GM12878 (cell line): ENCODE results near the gene PAK3. TPM values are rescaled to one million over a fixed set of nuclear protein-coding genes. Genes with fewer than 3 reads are reported as not detected.

Source experiments
- BCL11A ChIP-seq: IDR thresholded peaks from 2 replicates; pipeline ENCODE4 v1.6.1; 2011; ENCODE audit warnings: low read depth, low read length
- PAX8 ChIP-seq: fragments of 450-650 bp; IDR thresholded peaks from 2 replicates; pipeline ENCODE4 v1.6.1; 2017; ENCODE audit warnings: mild to moderate bottlenecking, moderate library complexity
- RAD21 ChIP-seq: IDR thresholded peaks from 2 replicates; pipeline ENCODE4 v1.6.1; 2011; ENCODE audit warnings: mild to moderate bottlenecking, low read depth, low read length, moderate library complexity; ENCODE audit not compliant: insufficient read depth
- SIN3A ChIP-seq: IDR thresholded peaks from 2 replicates; pipeline ENCODE4 v1.6.1; 2012; ENCODE audit warnings: low read depth, low read length, improper control_type of control experiment
- YBX1 ChIP-seq: fragments of 450-650 bp; IDR thresholded peaks from 2 replicates; pipeline ENCODE4 v1.6.1; 2016; ENCODE audit warnings: antibody characterized with exemption
- ZNF217 ChIP-seq: fragments of 450-650 bp; IDR thresholded peaks from 2 replicates; pipeline ENCODE4 v1.6.1; 2017; ENCODE audit warnings: antibody characterized with exemption, mild to moderate bottlenecking
- ZSCAN29 ChIP-seq: fragments of 450-650 bp; IDR thresholded peaks from 2 replicates; pipeline ENCODE4 v1.6.1; 2017; ENCODE audit warnings: mild to moderate bottlenecking, moderate library complexity
- ZZZ3 ChIP-seq: IDR thresholded peaks from 2 replicates; pipeline ENCODE4 v1.6.1; 2011; ENCODE audit warnings: low read depth; ENCODE audit not compliant: control insufficient read depth, insufficient read length
- polyA plus RNA-seq, 11 experiments: library from polyadenylated mRNA; depleted of rRNA in 4 of 11; unstranded in 6 of 11; stranded (reverse) in 5 of 11; fragments of >200 nt; fragmentation: Nextera tagmentation in 4 of 11; fragmentation: Illumina TruSeq in 1 of 11; extraction: Ambion mirVana in 4 of 11; extraction: Trizol in 1 of 11; gene quantifications; 1 replicate in 1 of 11; 2 replicates in 10 of 11; pipeline versions ENCODE4 v1.2.1 to v1.2.3, GENCODE V29; 2011 to 2016; ENCODE audit warnings: inconsistent platforms in 2 of 11, missing spikeins in 2 of 11, low read depth in 1 of 11
- total RNA-seq, 4 experiments: library from RNA; depleted of rRNA in 3 of 4; stranded (reverse); fragments of >200 nt in 3 of 4; fragmentation: Illumina TruSeq in 1 of 4; extraction: Trizol in 1 of 4; gene quantifications; 2 replicates each; pipeline versions ENCODE4 v1.2.1 to v1.2.3, GENCODE V29; 2013 to 2021
- TF ChIP-seq, protein P1 (sequence below): fragments of 450-650 bp; formaldehyde crosslinking; IDR thresholded peaks from 2 replicates; pipeline ENCODE4 v1.4.0; 2020; ENCODE audit warnings: mild to moderate bottlenecking, moderate library complexity
- TF ChIP-seq, protein P2 (sequence below): IDR thresholded peaks from 2 replicates; pipeline ENCODE4 v1.6.1; 2011; ENCODE audit warnings: low read depth, low read length, improper control_type of control experiment, borderline replicate concordance
- TF ChIP-seq, protein P3 (sequence below): IDR thresholded peaks from 2 replicates; pipeline ENCODE4 v1.6.1; 2011; ENCODE audit warnings: low read depth, mild to moderate bottlenecking, low read length, moderate library complexity, borderline replicate concordance; ENCODE audit errors: extremely low read depth
- TF ChIP-seq, protein P4 (sequence below): IDR thresholded peaks from 2 replicates; pipeline ENCODE4 v1.6.1; 2011; ENCODE audit warnings: mild to moderate bottlenecking, low read depth, low read length, moderate library complexity; ENCODE audit not compliant: insufficient replicate concordance

The PAK3 gene
- total and polyA plus RNA-seq, 10 of the 15 experiments (the other 5 are each of a cell fraction or from before 2014, with no cell fraction given): 0.02 to 0.10 (median 0.04) TPM; not detected in 6

DNA sequence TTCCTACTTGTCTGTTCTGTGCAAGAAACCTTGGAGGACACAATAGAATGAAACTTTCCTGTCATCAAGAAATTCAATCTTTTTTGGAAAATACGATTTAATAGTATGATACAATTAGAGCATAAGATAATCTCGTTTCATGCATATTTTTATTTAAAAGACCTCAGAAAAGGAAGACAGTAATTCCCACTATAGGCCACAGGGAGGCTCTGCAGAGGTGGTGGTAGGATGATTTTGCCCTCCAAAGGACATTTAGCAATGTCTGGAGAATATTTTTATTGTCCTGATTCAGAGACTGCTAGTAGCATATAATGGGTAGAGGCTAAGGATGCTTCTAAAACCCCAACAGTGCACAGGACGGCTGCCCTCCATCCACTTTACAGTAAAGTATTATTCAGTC lies 68.7 kb downstream of the PAK3 start (continued):
- TF ChIP-seq YBX1 (no peak), ZNF217 (no peak), SIN3A (no peak), ZZZ3 (no peak), ZSCAN29 (no peak), RAD21 (peak; percentile 30; the same call in 1 of the 2 replicates), BCL11A (no peak), PAX8 (no peak)
- TF ChIP-seq, protein P1, sequence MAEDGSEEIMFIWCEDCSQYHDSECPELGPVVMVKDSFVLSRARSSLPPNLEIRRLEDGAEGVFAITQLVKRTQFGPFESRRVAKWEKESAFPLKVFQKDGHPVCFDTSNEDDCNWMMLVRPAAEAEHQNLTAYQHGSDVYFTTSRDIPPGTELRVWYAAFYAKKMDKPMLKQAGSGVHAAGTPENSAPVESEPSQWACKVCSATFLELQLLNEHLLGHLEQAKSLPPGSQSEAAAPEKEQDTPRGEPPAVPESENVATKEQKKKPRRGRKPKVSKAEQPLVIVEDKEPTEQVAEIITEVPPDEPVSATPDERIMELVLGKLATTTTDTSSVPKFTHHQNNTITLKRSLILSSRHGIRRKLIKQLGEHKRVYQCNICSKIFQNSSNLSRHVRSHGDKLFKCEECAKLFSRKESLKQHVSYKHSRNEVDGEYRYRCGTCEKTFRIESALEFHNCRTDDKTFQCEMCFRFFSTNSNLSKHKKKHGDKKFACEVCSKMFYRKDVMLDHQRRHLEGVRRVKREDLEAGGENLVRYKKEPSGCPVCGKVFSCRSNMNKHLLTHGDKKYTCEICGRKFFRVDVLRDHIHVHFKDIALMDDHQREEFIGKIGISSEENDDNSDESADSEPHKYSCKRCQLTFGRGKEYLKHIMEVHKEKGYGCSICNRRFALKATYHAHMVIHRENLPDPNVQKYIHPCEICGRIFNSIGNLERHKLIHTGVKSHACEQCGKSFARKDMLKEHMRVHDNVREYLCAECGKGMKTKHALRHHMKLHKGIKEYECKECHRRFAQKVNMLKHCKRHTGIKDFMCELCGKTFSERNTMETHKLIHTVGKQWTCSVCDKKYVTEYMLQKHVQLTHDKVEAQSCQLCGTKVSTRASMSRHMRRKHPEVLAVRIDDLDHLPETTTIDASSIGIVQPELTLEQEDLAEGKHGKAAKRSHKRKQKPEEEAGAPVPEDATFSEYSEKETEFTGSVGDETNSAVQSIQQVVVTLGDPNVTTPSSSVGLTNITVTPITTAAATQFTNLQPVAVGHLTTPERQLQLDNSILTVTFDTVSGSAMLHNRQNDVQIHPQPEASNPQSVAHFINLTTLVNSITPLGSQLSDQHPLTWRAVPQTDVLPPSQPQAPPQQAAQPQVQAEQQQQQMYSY (CRISPR knock-in tag): no peak
- TF ChIP-seq, protein P2, sequence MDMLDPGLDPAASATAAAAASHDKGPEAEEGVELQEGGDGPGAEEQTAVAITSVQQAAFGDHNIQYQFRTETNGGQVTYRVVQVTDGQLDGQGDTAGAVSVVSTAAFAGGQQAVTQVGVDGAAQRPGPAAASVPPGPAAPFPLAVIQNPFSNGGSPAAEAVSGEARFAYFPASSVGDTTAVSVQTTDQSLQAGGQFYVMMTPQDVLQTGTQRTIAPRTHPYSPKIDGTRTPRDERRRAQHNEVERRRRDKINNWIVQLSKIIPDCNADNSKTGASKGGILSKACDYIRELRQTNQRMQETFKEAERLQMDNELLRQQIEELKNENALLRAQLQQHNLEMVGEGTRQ: no peak
- TF ChIP-seq, protein P3, sequence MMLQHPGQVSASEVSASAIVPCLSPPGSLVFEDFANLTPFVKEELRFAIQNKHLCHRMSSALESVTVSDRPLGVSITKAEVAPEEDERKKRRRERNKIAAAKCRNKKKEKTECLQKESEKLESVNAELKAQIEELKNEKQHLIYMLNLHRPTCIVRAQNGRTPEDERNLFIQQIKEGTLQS: no peak
- TF ChIP-seq, protein P4, sequence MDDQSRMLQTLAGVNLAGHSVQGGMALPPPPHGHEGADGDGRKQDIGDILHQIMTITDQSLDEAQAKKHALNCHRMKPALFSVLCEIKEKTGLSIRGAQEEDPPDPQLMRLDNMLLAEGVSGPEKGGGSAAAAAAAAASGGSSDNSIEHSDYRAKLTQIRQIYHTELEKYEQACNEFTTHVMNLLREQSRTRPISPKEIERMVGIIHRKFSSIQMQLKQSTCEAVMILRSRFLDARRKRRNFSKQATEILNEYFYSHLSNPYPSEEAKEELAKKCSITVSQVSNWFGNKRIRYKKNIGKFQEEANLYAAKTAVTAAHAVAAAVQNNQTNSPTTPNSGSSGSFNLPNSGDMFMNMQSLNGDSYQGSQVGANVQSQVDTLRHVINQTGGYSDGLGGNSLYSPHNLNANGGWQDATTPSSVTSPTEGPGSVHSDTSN: no peak
